GM12872 (cell line): ENCODE measurements around the gene SIX1.

Experiments used
- TF ChIP-seq, protein P1 (sequence below): IDR thresholded peaks from 3 replicates; pipeline ENCODE4 v1.5.1; 2011; ENCODE audit warnings: low read depth, mild to moderate bottlenecking, low read length, moderate library complexity; ENCODE audit not compliant: insufficient read depth

The SIX1 gene

DNA sequence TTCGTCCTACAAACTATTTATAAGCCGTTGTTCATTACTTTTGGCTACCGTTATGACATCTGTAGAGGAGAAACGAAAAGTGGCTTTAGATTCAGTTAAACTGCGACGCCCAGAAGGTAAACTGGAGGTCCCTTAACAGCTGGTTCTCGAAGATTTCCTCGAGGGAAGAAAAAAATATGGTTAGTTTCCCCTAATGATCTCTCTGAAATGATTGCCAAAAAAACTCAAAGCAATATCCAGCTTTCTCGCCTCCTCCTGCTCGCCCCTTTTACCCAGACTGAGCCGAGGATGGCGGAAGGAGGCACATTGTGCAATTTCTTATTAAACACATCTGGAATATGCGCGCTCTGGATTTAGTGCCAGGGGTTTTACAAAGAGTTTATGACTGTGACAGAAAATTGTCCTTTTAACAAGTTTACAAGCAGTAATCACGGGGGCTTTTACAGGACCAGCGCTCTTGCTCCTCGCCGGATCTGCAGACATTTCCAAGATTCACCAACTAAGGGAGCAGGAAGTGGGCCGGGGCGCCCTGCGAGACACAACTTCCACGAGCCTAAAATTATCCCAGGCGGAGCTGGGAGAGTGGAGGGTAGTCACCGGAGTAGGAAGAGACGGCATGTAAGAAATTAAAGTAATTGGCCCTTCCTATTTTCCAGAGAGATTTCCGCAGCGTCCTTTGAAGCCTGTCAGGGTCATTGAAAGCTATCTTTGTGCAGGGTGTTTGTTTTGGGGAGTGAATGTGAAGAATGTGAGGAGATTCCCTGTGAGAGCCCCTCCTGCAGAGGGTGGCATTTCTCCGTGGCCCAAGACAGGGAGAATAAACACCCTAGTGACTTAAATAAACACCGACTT, 5.6 kb downstream of the SIX1 start:
- TF ChIP-seq, protein P1, sequence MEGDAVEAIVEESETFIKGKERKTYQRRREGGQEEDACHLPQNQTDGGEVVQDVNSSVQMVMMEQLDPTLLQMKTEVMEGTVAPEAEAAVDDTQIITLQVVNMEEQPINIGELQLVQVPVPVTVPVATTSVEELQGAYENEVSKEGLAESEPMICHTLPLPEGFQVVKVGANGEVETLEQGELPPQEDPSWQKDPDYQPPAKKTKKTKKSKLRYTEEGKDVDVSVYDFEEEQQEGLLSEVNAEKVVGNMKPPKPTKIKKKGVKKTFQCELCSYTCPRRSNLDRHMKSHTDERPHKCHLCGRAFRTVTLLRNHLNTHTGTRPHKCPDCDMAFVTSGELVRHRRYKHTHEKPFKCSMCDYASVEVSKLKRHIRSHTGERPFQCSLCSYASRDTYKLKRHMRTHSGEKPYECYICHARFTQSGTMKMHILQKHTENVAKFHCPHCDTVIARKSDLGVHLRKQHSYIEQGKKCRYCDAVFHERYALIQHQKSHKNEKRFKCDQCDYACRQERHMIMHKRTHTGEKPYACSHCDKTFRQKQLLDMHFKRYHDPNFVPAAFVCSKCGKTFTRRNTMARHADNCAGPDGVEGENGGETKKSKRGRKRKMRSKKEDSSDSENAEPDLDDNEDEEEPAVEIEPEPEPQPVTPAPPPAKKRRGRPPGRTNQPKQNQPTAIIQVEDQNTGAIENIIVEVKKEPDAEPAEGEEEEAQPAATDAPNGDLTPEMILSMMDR: no peak

DNA sequence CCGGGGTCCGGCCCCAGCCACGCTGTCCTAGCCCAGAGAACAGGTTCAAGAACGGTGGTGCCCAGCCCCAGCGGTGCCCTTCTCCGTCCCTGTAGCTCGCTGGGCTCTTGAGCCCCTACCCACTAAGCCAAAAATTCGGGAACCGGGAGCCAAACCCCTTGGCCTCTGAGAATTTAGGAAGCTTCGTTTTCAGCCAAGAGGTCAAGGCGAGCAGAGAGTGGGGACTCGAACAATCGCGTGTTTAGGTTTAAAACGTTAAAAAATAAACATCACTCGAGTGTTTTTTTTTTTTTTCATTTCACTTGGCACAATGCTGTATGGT, 6.2 kb downstream of the SIX1 start:
- TF ChIP-seq, protein P1: no peak

DNA sequence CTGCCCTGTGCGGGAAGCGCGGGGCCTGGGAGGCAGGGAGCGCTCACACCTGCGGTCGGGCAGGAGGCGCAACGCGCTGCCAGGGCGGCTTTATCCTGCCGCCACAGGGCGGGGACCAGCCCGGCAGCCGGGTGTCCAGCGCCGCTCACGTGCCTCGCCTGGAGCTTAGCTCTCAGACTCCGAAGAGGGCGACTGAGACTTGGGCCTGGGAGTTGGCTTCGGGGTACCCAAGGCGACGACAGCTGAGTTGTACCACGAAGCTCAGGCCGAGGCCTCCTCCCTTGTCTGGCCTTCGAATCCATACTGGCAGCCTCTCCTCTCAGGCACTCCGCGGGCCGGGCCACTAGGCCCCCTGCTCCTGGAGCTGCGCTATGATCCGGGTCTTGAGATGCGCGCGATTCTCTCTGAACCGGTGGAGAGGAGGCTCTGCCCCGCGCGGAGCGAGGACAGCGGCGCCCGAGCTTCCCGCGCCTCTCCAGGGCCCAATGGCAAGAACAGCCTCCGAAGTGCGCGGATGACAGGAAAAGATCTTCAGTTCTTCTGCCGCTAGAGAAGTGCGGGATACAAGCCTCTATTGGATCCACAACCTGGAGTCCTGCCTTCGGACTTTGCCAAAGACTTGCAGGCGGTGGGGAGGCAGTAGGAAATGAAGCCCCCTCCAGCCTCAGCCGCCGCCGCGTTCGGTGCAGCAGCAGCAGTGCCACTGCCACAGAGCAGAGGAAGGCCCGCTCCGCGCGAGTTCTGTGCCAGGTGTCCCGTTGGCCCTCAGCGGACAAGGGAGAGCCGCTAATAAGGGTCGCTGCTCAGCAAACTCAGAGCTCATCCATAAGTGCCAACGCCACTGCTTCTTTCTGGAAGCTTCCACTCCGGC, 6.8 kb downstream of the SIX1 start:
- TF ChIP-seq, protein P1: no peak

DNA sequence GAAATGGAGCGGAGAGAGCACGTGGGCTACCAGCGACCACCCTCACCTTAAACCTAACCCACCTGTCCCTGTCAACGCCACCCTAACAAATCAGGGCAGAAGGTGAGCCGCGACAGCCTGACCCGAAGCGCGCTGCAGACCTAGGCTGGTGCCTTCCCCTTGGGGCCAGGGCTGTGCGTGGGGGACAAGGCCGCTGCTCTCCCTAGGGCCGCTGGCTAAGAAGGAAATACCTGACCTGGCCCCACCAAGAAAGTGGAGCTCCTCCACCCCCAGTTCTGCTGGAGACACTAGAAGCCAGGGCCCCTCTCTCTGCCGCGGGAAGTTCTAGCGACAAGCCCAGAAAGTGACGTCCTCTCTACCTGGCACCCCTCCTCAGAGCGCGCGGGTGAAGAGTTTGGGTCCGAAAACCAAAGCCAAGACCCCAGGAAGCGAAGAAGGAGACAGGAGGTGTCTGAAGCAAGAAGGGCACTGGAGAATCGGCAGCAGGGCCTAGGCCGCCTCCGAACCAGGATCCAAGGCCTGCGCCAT, 7.5 kb downstream of the SIX1 start:
- TF ChIP-seq, protein P1: no peak

DNA sequence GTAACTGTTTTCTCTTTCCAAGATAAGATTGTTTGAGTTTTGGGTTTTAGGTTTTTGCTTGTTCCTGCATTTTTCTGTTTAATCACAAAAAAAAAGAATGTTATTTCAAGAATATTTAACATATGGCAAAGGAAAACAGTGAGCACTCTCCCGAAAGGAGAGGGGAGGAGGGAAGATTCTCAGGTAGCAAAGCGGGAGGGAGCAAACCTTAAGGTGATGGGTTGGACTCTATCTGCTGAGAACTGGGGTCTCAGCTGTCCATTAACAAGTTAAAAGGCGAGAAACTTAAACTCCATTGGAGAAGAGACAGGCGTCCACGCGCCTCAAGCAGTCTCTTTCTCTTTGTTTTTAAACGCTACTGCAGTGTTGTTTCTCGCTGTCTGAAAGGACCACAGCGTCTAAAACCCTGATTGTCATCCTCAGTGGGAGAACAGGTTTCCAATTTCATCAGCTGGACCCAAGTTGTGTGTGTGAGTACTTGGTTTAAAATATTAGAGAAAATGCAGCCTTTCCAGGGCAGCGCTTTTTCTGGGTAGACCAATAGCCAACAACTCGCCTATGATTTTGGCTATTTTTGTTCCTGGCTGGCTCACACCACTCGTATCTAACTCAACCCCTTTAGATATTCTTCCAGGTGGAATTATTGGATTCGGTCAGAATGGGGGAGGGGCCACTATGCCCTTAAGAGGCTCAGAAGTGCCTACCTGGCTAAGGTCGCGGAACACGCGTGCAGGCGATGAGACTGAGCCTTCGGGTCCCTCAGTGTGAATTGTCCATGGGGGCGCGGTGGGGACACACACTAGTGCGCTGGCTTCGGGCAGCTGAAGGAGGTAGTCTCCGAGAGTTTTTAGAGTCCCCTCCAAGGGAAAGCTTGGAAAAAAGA, 8.2 kb downstream of the SIX1 start:
- TF ChIP-seq, protein P1: no peak

DNA sequence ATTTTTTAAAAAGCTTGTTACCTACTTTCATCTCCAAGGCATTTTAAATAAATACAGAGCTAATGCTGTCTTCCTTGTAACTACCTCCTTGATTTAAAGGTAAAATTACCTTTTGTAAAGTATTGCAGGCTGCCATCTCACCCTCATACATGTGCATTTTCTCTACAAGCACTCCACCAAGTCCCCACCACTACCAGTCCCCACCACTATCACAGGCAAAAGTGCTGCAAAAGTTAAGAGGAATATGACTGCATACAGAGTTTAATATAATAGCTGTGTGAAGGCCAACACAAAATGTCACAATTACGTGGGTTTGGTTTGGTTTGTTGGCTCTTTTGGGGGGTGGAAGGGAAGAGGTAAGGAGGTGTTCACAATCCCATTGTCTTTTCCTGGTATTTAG, 9.6 kb downstream of the SIX1 start:
- TF ChIP-seq, protein P1: no peak
